GM21367 (cell line): Measurements from ENCODE around the gene CCDC28B.
A peak's percentile ranks its signal among the peaks of the same experiment; 100 is the strongest.

Experiments used
- ATAC-seq: cut with Tn5 transposase; IDR thresholded peaks from one replicate; pipeline ENCODE4 v1.9.1; 2021; ENCODE audit not compliant: unreplicated experiment

Gene CCDC28B

DNA sequence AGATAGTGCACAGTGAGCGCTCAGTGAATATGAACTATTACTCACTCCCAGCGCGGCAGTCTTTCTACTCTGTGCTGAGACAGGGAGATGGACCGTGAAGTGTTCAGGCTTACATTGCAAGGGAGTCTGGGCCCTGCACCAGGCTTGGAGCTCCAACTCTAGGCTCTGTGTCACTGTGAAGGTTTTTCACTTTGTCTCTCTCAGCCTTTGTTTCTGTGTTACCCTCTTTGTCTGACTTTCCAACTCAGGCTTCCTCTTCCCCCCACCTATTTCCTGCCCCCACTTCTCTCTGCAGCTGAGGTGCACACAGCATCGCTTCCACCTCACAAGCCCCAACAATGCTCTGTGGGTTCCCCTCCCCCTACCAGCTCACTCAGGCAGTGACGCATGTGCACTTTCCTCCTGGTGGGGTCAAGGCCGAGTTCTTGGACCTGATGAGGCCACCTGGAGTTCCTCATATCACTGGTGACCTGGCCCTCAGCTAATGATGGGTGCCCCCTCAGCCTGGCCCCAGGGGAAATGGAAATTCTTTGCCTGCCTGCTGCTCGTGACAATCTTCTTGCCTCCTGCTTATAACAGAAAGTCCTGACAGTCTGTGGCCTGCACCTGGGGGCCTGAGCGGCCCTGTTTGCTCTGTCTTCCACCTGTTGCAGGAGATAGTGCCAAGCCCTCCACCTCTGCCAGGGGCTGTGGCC, 49.6 kb downstream of the CCDC28B start:
- peak; percentile 34 for ATAC-seq

DNA sequence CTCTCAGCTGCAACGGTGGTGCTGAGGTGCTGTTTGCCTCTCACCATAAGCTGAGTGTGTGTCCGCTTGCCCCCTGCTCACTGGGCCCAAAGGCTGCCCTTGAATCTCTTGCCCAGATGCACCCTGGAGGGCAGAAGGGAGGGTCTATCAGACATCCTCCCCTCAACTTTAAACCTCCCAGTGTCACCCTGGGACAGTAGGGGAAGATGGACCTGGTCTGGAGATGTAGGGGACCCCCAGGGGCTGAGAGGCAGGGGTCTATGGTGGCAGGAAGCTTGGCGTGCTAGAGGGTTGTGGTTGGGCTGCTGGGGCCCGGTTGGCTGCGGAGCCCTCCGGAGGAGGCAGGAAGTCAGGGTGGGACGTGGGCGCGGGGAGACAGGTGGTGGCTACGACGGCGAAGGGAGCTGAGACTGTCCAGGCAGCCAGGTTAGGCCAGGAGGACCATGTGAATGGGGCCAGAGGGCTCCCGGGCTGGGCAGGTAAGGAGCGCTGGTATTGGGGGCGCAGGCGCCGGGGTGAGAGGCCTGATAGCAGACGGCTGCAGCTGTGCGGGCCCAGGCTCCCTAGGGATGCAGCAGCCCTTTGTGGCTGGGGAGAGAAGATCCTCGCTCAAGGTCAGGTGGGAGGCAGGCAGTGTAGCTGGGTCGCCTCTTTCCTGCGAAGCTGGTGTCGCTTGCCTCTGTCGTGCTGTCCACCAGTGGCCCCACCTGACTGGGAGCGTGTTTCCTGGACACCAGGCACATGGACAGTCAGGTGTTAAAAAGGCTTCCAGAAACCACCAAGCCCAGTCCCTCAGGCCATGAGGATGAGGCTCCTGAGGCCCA, 50.7 kb downstream of the CCDC28B start, which contains the start of gene LCK:
TSS of gene LCK (plus strand) at position 373 of the 824 bp plus-strand sequence. CDS start 23,065 bp downstream, outside the sequence.
- ATAC-seq, result no peak
